ENCODE measurements around the gene SERTM2.
"Not testable (repeated sequence)": the region's sequence is repeated elsewhere in the genome, so short reads cannot be mapped to it uniquely, and the experiment has no call there.

Gene SERTM2

GRCh38 chrX:111511477-111511876 is at the start of gene SERTM2:
SERTM2 (plus strand) TSS chrX:111511645; CDS start chrX:111518858, 7,213 bp downstream.
- DNase-seq (ENCODE audit: insufficient read length, low spot score), result no peak
- FAIRE-seq, result no peak

GRCh38 chrX:111465669-111466068 is 45.8 kb upstream of the SERTM2 start:
- FAIRE-seq (no peak), DNase-seq (ENCODE audit: insufficient read length, low spot score) (no peak)

- FAIRE-seq, result no peak
- DNase-seq (ENCODE audit: insufficient read length, low spot score), result no peak
Observed at GRCh38 chrX:111467896-111468295, 43.5 kb upstream of the SERTM2 start.

GRCh38 chrX:111470681-111471403 is 40.6 kb upstream of the SERTM2 start:
- no peak for DNase-seq (ENCODE audit: insufficient read length, low spot score)
- FAIRE-seq, result no peak

- FAIRE-seq, result no peak
- no peak for DNase-seq (ENCODE audit: insufficient read length, low spot score)
Observed at GRCh38 chrX:111481896-111482295, 29.5 kb upstream of the SERTM2 start.

- no peak for DNase-seq (ENCODE audit: insufficient read length, low spot score)
- no peak for FAIRE-seq
Observed at GRCh38 chrX:111483135-111483534, 28.3 kb upstream of the SERTM2 start.

- FAIRE-seq, result no peak
- no peak for DNase-seq (ENCODE audit: insufficient read length, low spot score)
Observed at GRCh38 chrX:111483881-111484280, 27.6 kb upstream of the SERTM2 start.

GRCh38 chrX:111490688-111491087 is 20.8 kb upstream of the SERTM2 start:
- DNase-seq (ENCODE audit: insufficient read length, low spot score) (no peak), FAIRE-seq (no peak)

- FAIRE-seq (no peak), DNase-seq (ENCODE audit: insufficient read length, low spot score) (no peak)
Observed at GRCh38 chrX:111492085-111492484, 19.4 kb upstream of the SERTM2 start.

GRCh38 chrX:111498538-111499103 is 12.8 kb upstream of the SERTM2 start:
- DNase-seq (ENCODE audit: insufficient read length, low spot score) (no peak), FAIRE-seq (no peak)

- FAIRE-seq, result no peak
- DNase-seq (ENCODE audit: insufficient read length, low spot score), result no peak
Observed at GRCh38 chrX:111503485-111503993, 7.9 kb upstream of the SERTM2 start.

- no peak for FAIRE-seq
- no peak for DNase-seq (ENCODE audit: insufficient read length, low spot score)
Observed at GRCh38 chrX:111504941-111505340, 6.5 kb upstream of the SERTM2 start.

GRCh38 chrX:111505783-111506182 is 5.7 kb upstream of the SERTM2 start:
- DNase-seq (ENCODE audit: insufficient read length, low spot score) (no peak), FAIRE-seq (no peak)

GRCh38 chrX:111506826-111507225 is 4.6 kb upstream of the SERTM2 start:
- FAIRE-seq, result no peak
- DNase-seq (ENCODE audit: insufficient read length, low spot score), result no peak

GRCh38 chrX:111507933-111508332 is 3.5 kb upstream of the SERTM2 start:
- no peak for DNase-seq (ENCODE audit: insufficient read length, low spot score)

GRCh38 chrX:111515298-111515697 is 3.9 kb downstream of the SERTM2 start:
- DNase-seq (ENCODE audit: insufficient read length, low spot score), result no peak

More at GRCh38 chrX:111507933-111508332, 3.5 kb upstream of the SERTM2 start:
- no peak for FAIRE-seq

GRCh38 chrX:111518667-111519066 is 7.2 kb downstream of the SERTM2 start:
- DNase-seq (ENCODE audit: insufficient read length, low spot score), result no peak
- FAIRE-seq, result no peak

More at GRCh38 chrX:111515298-111515697, 3.9 kb downstream of the SERTM2 start:
- FAIRE-seq, result no peak

GRCh38 chrX:111519215-111519614 is 7.8 kb downstream of the SERTM2 start:
- no peak for FAIRE-seq

GRCh38 chrX:111520506-111520905 is 9.1 kb downstream of the SERTM2 start:
- FAIRE-seq (no peak), DNase-seq (ENCODE audit: insufficient read length, low spot score) (no peak)

More at GRCh38 chrX:111519215-111519614, 7.8 kb downstream of the SERTM2 start:
- no peak for DNase-seq (ENCODE audit: insufficient read length, low spot score)

- DNase-seq (ENCODE audit: insufficient read length, low spot score) (no peak), FAIRE-seq (no peak)
Observed at GRCh38 chrX:111521169-111521568, 9.7 kb downstream of the SERTM2 start.

- DNase-seq (ENCODE audit: insufficient read length, low spot score), result no peak
- no peak for FAIRE-seq
Observed at GRCh38 chrX:111543212-111543741, 31.8 kb downstream of the SERTM2 start.

- FAIRE-seq; DNase-seq (ENCODE audit: insufficient read length, low spot score): not testable (repeated sequence)
Observed at GRCh38 chrX:111549235-111549634, 37.8 kb downstream of the SERTM2 start.
